Peyer's patch (tissue), 4 donors: ENCODE measurements around the gene WDFY4. TPM values are rescaled to one million over a fixed set of nuclear protein-coding genes. Genes with fewer than 3 reads are reported as not detected.

ENCODE experiments used
- DNase-seq, 3 donors: peaks; one replicate each; pipeline ENCODE4 v3.0.0-alpha.2; 2017 to 2019
- H3K27ac ChIP-seq, 4 donors: fragments of 200-600 bp; sonication (generic); one replicate each; pipeline ENCODE4 v1.5.1; 2016 to 2019
- H3K27me3 ChIP-seq, 2 donors: fragments of 200-600 bp; sonication (generic); one replicate each; pipeline ENCODE4 v1.5.1; 2019
- H3K36me3 ChIP-seq, 3 donors: fragments of 200-600 bp; sonication (generic); one replicate each; pipeline ENCODE4 v1.5.1; 2016 to 2019
- H3K4me1 ChIP-seq, 4 donors: fragments of 200-600 bp; sonication (generic); one replicate each; pipeline ENCODE4 v1.5.1; 2016 to 2019
- H3K4me3 ChIP-seq, 4 donors: fragments of 200-600 bp; sonication (generic); 1 replicate in 3 of 4; 2 replicates in 1 of 4; pipeline ENCODE4 v1.5.1; 2016 to 2019; ENCODE audit warnings: mild to moderate bottlenecking in 1 of 4
- H3K9me3 ChIP-seq, 4 donors: fragments of 200-600 bp; sonication (generic); one replicate each; pipeline ENCODE4 v1.5.1; 2016 to 2019; ENCODE audit warnings: mild to moderate bottlenecking in 1 of 4
- CTCF ChIP-seq, 6 experiments: fragments of 450-650 bp in 4 of 6; fragments of 200-600 bp in 2 of 6; sonication (generic) in 1 of 6; IDR thresholded peaks; one replicate each; pipeline ENCODE4 v1.5.1; 2017 to 2019; ENCODE audit warnings: antibody characterized with exemption in 6 of 6, mild to moderate bottlenecking in 3 of 6, moderate library complexity in 1 of 6
- POLR2A ChIP-seq, 2 donors: fragments of 450-650 bp; IDR thresholded peaks; one replicate each; pipeline ENCODE4 v1.5.1; 2017; ENCODE audit warnings: antibody characterized with exemption in 2 of 2, mild to moderate bottlenecking in 2 of 2, moderate library complexity in 2 of 2
- total RNA-seq, 4 donors: library from RNA; depleted of rRNA; stranded (reverse); fragments of >200 nt; gene quantifications; one replicate each; pipeline ENCODE4 v1.1.0, GENCODE V29; 2016

WDFY4 gene
- total RNA-seq, 4 donors from 2014 or later, result 0.53 to 102 (median 4.6) TPM

GRCh38 chr10:48935577-48935976 is 250.9 kb downstream of the WDFY4 start:
- Histone ChIP-seq H3K4me1 (no peaks in the 10 kb centered on the region), H3K36me3 (no peaks in the 10 kb centered on the region), H3K27me3 (no peaks in the 10 kb centered on the region), H3K9me3 (no peaks in the 10 kb centered on the region), H3K4me3 (no peak overlapping the region), H3K27ac (no peak overlapping the region)
- no peak for TF ChIP-seq CTCF (IDR thresholded peaks at IDR 0.05)
- no peak for TF ChIP-seq POLR2A (IDR thresholded peaks at IDR 0.05)
- DNase-seq, result no peak

- H3K27me3 ChIP-seq, result no peaks in the 10 kb centered on the region
- no peak for DNase-seq
- H3K4me1 ChIP-seq, result no peaks in the 10 kb centered on the region
- H3K9me3 ChIP-seq, result no peaks in the 10 kb centered on the region
- no peak overlapping the region for H3K4me3 ChIP-seq
- no peak for TF ChIP-seq CTCF (IDR thresholded peaks at IDR 0.05)
- no peak for TF ChIP-seq POLR2A (IDR thresholded peaks at IDR 0.05)
- no peaks in the 10 kb centered on the region for H3K36me3 ChIP-seq
- H3K27ac ChIP-seq, result no peak overlapping the region
Measured at GRCh38 chr10:48937796-48938195, 253.1 kb downstream of the WDFY4 start.

- H3K27ac ChIP-seq, result no peak overlapping the region
- no peaks in the 10 kb centered on the region for H3K9me3 ChIP-seq
- H3K36me3 ChIP-seq, result no peaks in the 10 kb centered on the region
- H3K27me3 ChIP-seq, result no peaks in the 10 kb centered on the region
- no peaks in the 10 kb centered on the region for H3K4me1 ChIP-seq
- DNase-seq, result peak in 1 of 3 donors; percentile 18
- no peak for TF ChIP-seq CTCF (IDR thresholded peaks at IDR 0.05)
- no peak for TF ChIP-seq POLR2A (IDR thresholded peaks at IDR 0.05)
- no peak overlapping the region for H3K4me3 ChIP-seq
Measured at GRCh38 chr10:48938281-48938680, 253.6 kb downstream of the WDFY4 start.

- Histone ChIP-seq H3K4me3 (no peak overlapping the region), H3K27ac (no peak overlapping the region), H3K9me3 (no peaks in the 10 kb centered on the region), H3K36me3 (no peaks in the 10 kb centered on the region), H3K27me3 (no peaks in the 10 kb centered on the region), H3K4me1 (no peaks in the 10 kb centered on the region)
- DNase-seq, result peak in 1 of 3 donors; percentile 31
- TF ChIP-seq CTCF (IDR thresholded peaks at IDR 0.05), result no peak
Measured at GRCh38 chr10:48938990-48939536, 254.4 kb downstream of the WDFY4 start.

GRCh38 chr10:48939790-48940325 is 255.2 kb downstream of the WDFY4 start, which contains the start of gene LRRC18:
Gene LRRC18 (minus strand): TSS chr10:48939840. CDS start chr10:48914155, 25,685 bp downstream.
- Histone ChIP-seq H3K36me3 (no peaks in the 10 kb centered on the region), H3K27me3 (no peaks in the 10 kb centered on the region), H3K9me3 (no peaks in the 10 kb centered on the region), H3K27ac (no peak within 1 kb of the TSS), H3K4me3 (no peak within 1 kb of the TSS), H3K4me1 (no peaks in the 10 kb centered on the region)
- TF ChIP-seq CTCF (IDR thresholded peaks at IDR 0.05) (no peak), POLR2A (IDR thresholded peaks at IDR 0.05) (no peak)
- peak in 1 of 3 donors; percentile 31 for DNase-seq
